Spleen (tissue), 7 donors: ENCODE results near the gene CATSPER3.
"Not testable (repeated sequence)": the region's sequence is repeated elsewhere in the genome, so short reads cannot be mapped to it uniquely, and the experiment has no call there.

Experiments
- CTCF ChIP-seq, 11 experiments: fragments of 200-600 bp in 7 of 11; fragments of 450-650 bp in 4 of 11; sonication (generic) in 4 of 11; IDR thresholded peaks in 8 of 11; conservative IDR thresholded peaks in 3 of 11; 1 replicate in 7 of 11; 2 replicates in 4 of 11; pipeline versions ENCODE4 v1.4.0 to v1.8.0; 2016 to 2021; ENCODE audit warnings: antibody characterized with exemption in 11 of 11, inconsistent platforms in 4 of 11, mild to moderate bottlenecking in 1 of 11
- POLR2AphosphoS5 ChIP-seq, 3 donors: sonication (generic); formaldehyde crosslinking; IDR thresholded peaks; one replicate each; pipeline ENCODE4 v1.5.1; 2017; ENCODE audit warnings: antibody characterized with exemption in 3 of 3
- donor health status: DM: no; HTN: no; CAD: no; lungs with moderate emphysema.
- donor health status: DM: no; HTN: no; CAD: no.
- donor health status: DM: no; HTN: no; CAD: no.

GRCh38 chr5:134998068-134998467, 30.4 kb downstream of the CATSPER3 start:
- TF ChIP-seq CTCF (IDR thresholded peaks at IDR 0.05 in 8 of 11, conservative IDR thresholded peaks at IDR 0.05 in 3 of 11); POLR2AphosphoS5 (IDR thresholded peaks at IDR 0.05): not testable (repeated sequence)
